Muscle of leg (tissue), 16 donors: ENCODE data around the gene MAP3K21. TPM values are rescaled to one million over a fixed set of nuclear protein-coding genes. Genes with fewer than 3 reads are reported as not detected.

Experiments
- DNase-seq: peaks from one replicate; pipeline ENCODE4 v3.0.0; 2013
- H3K27ac ChIP-seq: one replicate; pipeline ENCODE4 v1.5.1; 2013; ENCODE audit warnings: mild to moderate bottlenecking, low read length, control low read depth
- H3K27me3 ChIP-seq: one replicate; pipeline ENCODE4 v1.6.1; 2013; ENCODE audit warnings: low read length; ENCODE audit not compliant: control insufficient read depth, insufficient read depth
- H3K36me3 ChIP-seq: one replicate; pipeline ENCODE4 v1.6.1; 2013; ENCODE audit warnings: low read length; ENCODE audit not compliant: control insufficient read depth, insufficient read depth
- H3K4me1 ChIP-seq: one replicate; pipeline ENCODE4 v1.6.1; 2013; ENCODE audit warnings: low read length; ENCODE audit not compliant: control insufficient read depth, insufficient read depth
- H3K4me3 ChIP-seq: one replicate; pipeline ENCODE4 v1.5.1; 2013; ENCODE audit warnings: low read length, control low read depth
- H3K9me3 ChIP-seq: replicated peaks from 2 replicates; pipeline ENCODE4 v1.6.1; 2013; ENCODE audit warnings: low read depth, low read length; ENCODE audit not compliant: control insufficient read depth
- WGBS: methylation state at CpG from one replicate; pipeline ENCODE4 v1.1.5; 2013; ENCODE audit warnings: missing lambda C conversion rate; ENCODE audit not compliant: insufficient coverage; 5-methylcytosine and 5-hydroxymethylcytosine counted together
- long read RNA-seq, 11 donors: transcript quantifications; one replicate each; lab custom pipeline, GENCODE V29; 2026
- polyA plus RNA-seq, 8 donors: library from polyadenylated mRNA; unstranded; fragments of 120-200 nt; gene quantifications; one replicate each; pipeline versions ENCODE4 v1.2.1 to v1.2.3, GENCODE V29; 2013; ENCODE audit warnings: inconsistent platforms in 1 of 8, low replicate concordance in 1 of 8; ENCODE audit not compliant: insufficient read length in 8 of 8, insufficient read depth in 1 of 8
- total RNA-seq: library from RNA; stranded (reverse); fragments of 120-200 nt; gene quantifications from one replicate; pipeline ENCODE4 v1.2.4, GENCODE V29; 2013

The MAP3K21 gene
- total RNA-seq (0.18 TPM), polyA plus RNA-seq (1 to 10 TPM in 1 of 8 donors, under 1 TPM in 7; 0.08 to 1.1 (median 0.22) TPM)
- long read RNA-seq, donor 1: 0 reads
- long read RNA-seq, donor 2: 0 reads
- long read RNA-seq, donor 3: 0 reads
- long read RNA-seq, donor 4: 0 reads
- long read RNA-seq, donor 5: 0 reads
- long read RNA-seq, donor 6: 0 reads
- long read RNA-seq, donor 7: 0 reads
- long read RNA-seq, donor 8: 0 reads
- long read RNA-seq, donor 9: 0 reads
- long read RNA-seq, donor 10: 0 reads
- long read RNA-seq, donor 11: 0 reads

GRCh38 chr1:233327651-233328141, at the start of gene MAP3K21:
TSS of gene MAP3K21 (plus strand) at chr1:233327724. CDS start at chr1:233328029, 305 bp downstream.
- no peaks in the 10 kb centered on the region for H3K9me3 ChIP-seq
- no peaks in the 10 kb centered on the region for H3K36me3 ChIP-seq
- peaks cover 6% of the 10 kb centered on the region for H3K4me1 ChIP-seq
- no peak within 1 kb of the TSS for H3K27ac ChIP-seq
- under 1% methylated on average over 59 of the region's 68 CpGs for WGBS
- no peak within 1 kb of the TSS for H3K4me3 ChIP-seq
- DNase-seq: no peak
- H3K27me3 ChIP-seq: peaks cover 21% of the 10 kb centered on the region

- H3K9me3 ChIP-seq: no peaks in the 10 kb centered on the region
- 100% methylated on average over 1 of the region's 1 CpG for WGBS
Measured at GRCh38 chr1:233278631-233279030, 48.9 kb upstream of the MAP3K21 start.

GRCh38 chr1:233279971-233280370, 47.6 kb upstream of the MAP3K21 start:
- Histone ChIP-seq H3K4me3 (no peak overlapping the region), H3K27me3 (no peaks in the 10 kb centered on the region), H3K4me1 (no peaks in the 10 kb centered on the region), H3K36me3 (no peaks in the 10 kb centered on the region), H3K27ac (no peak overlapping the region), H3K9me3 (no peaks in the 10 kb centered on the region)
- WGBS: no CpG with 5 or more reads among the region's 2 CpGs
- DNase-seq: no peak

More at GRCh38 chr1:233278631-233279030, 48.9 kb upstream of the MAP3K21 start:
- Histone ChIP-seq H3K4me3 (no peak overlapping the region), H3K36me3 (no peaks in the 10 kb centered on the region), H3K27me3 (no peaks in the 10 kb centered on the region), H3K27ac (no peak overlapping the region), H3K4me1 (no peaks in the 10 kb centered on the region)
- DNase-seq: no peak

- peak; percentile 52 for DNase-seq
- H3K4me1 ChIP-seq: no peaks in the 10 kb centered on the region
- H3K36me3 ChIP-seq: no peaks in the 10 kb centered on the region
- no peak overlapping the region for H3K27ac ChIP-seq
- no peak overlapping the region for H3K4me3 ChIP-seq
- H3K27me3 ChIP-seq: no peaks in the 10 kb centered on the region
- WGBS: 80% methylated on average over 7 of the region's 8 CpGs
- H3K9me3 ChIP-seq: no peaks in the 10 kb centered on the region
Measured at GRCh38 chr1:233281711-233282581, 45.6 kb upstream of the MAP3K21 start.

- H3K27me3 ChIP-seq: no peaks in the 10 kb centered on the region
- no peak overlapping the region for H3K4me3 ChIP-seq
- 100% methylated on average over 1 of the region's 3 CpGs for WGBS
- no peaks in the 10 kb centered on the region for H3K4me1 ChIP-seq
- DNase-seq: no peak
- no peaks in the 10 kb centered on the region for H3K36me3 ChIP-seq
- no peak overlapping the region for H3K27ac ChIP-seq
- H3K9me3 ChIP-seq: no peaks in the 10 kb centered on the region
Measured at GRCh38 chr1:233282582-233282886, 45.0 kb upstream of the MAP3K21 start.

- no peak overlapping the region for H3K27ac ChIP-seq
- DNase-seq: peak; percentile 18
- H3K27me3 ChIP-seq: no peaks in the 10 kb centered on the region
- H3K36me3 ChIP-seq: no peaks in the 10 kb centered on the region
- H3K9me3 ChIP-seq: no peaks in the 10 kb centered on the region
- WGBS: 0% methylated on average over 1 of the region's 4 CpGs
- H3K4me3 ChIP-seq: no peak overlapping the region
- H3K4me1 ChIP-seq: no peaks in the 10 kb centered on the region
Measured at GRCh38 chr1:233289676-233290075, 37.8 kb upstream of the MAP3K21 start.

GRCh38 chr1:233290396-233291034, 37.0 kb upstream of the MAP3K21 start:
- WGBS: no CpG with 5 or more reads among the region's 5 CpGs
- DNase-seq: peak; percentile 33
- H3K36me3 ChIP-seq: no peaks in the 10 kb centered on the region
- H3K4me1 ChIP-seq: no peaks in the 10 kb centered on the region
- no peaks in the 10 kb centered on the region for H3K9me3 ChIP-seq
- H3K27ac ChIP-seq: no peak overlapping the region
- no peak overlapping the region for H3K4me3 ChIP-seq
- peaks cover 5% of the 10 kb centered on the region for H3K27me3 ChIP-seq

- no peak for DNase-seq
- no peaks in the 10 kb centered on the region for H3K9me3 ChIP-seq
- WGBS: 100% methylated on average over 1 of the region's 3 CpGs
Measured at GRCh38 chr1:233293556-233294446, 33.7 kb upstream of the MAP3K21 start.

GRCh38 chr1:233294913-233295236, 32.6 kb upstream of the MAP3K21 start:
- Histone ChIP-seq H3K36me3 (no peaks in the 10 kb centered on the region), H3K27ac (no peak overlapping the region), H3K27me3 (peaks cover 12% of the 10 kb centered on the region), H3K4me3 (peak overlapping the region; percentile 39), H3K4me1 (no peaks in the 10 kb centered on the region), H3K9me3 (no peaks in the 10 kb centered on the region)
- peak; percentile 42 for DNase-seq
- WGBS: 2% methylated on average over 7 of the region's 8 CpGs

More at GRCh38 chr1:233293556-233294446, 33.7 kb upstream of the MAP3K21 start:
- Histone ChIP-seq H3K36me3 (no peaks in the 10 kb centered on the region), H3K27ac (no peak overlapping the region), H3K4me1 (no peaks in the 10 kb centered on the region), H3K27me3 (peaks cover 12% of the 10 kb centered on the region), H3K4me3 (no peak overlapping the region)
